Ectodermal cell (in vitro differentiated cells): ENCODE data around the gene CEACAM3.

Experiments used
- H3K27ac ChIP-seq: 2 replicates; pipeline ENCODE4 v1.7.0; 2013; ENCODE audit warnings: mild to moderate bottlenecking, low read depth, low read length; ENCODE audit not compliant: insufficient read depth, poor library complexity, severe bottlenecking
- H3K27me3 ChIP-seq: 2 replicates; pipeline ENCODE4 v1.7.0; 2013; ENCODE audit warnings: mild to moderate bottlenecking, low read length; ENCODE audit not compliant: insufficient read depth, control insufficient read depth, poor library complexity, severe bottlenecking
- H3K36me3 ChIP-seq: one replicate; pipeline ENCODE4 v1.7.0; 2013; ENCODE audit warnings: low read length; ENCODE audit not compliant: control insufficient read depth, insufficient read depth
- H3K4me1 ChIP-seq: one replicate; pipeline ENCODE4 v1.7.0; 2013; ENCODE audit warnings: low read length; ENCODE audit not compliant: control insufficient read depth, insufficient read depth
- H3K4me3 ChIP-seq: 2 replicates; pipeline ENCODE4 v1.7.0; 2013; ENCODE audit warnings: low read depth, low read length, control low read depth; ENCODE audit not compliant: insufficient read depth
- H3K9me3 ChIP-seq: 2 replicates; pipeline ENCODE4 v1.7.0; 2013; ENCODE audit warnings: mild to moderate bottlenecking, low read length, moderate library complexity; ENCODE audit not compliant: control insufficient read depth
- WGBS, 2 experiments: methylation state at CpG; one replicate each; pipeline ENCODE4 v1.1.7; 2013; ENCODE audit warnings: missing lambda C conversion rate in 2 of 2; 5-methylcytosine and 5-hydroxymethylcytosine counted together

CEACAM3 gene

GRCh38 chr19:41843371-41843770, 47.0 kb downstream of the CEACAM3 start:
- WGBS, 2 experiments, result 81 to 87% methylated on average over 7 of the region's 7 CpGs
- Histone ChIP-seq H3K36me3 (no peaks in the 10 kb centered on the region), H3K4me1 (no peaks in the 10 kb centered on the region)

GRCh38 chr19:41844601-41845000, 48.2 kb downstream of the CEACAM3 start, which contains the start of gene LYPD4:
Gene LYPD4 (minus strand): TSS chr19:41844683. CDS start chr19:41839285, 5,398 bp downstream.
- Histone ChIP-seq H3K36me3 (no peaks in the 10 kb centered on the region), H3K4me3 (no peak within 1 kb of the TSS), H3K27me3 (peaks cover 3% of the 10 kb centered on the region), H3K4me1 (no peaks in the 10 kb centered on the region), H3K9me3 (no peaks in the 10 kb centered on the region), H3K27ac (no peak within 1 kb of the TSS)
- WGBS, 2 experiments, result 88 to 90% methylated on average over 30 of the region's 30 CpGs

More at GRCh38 chr19:41843371-41843770, 47.0 kb downstream of the CEACAM3 start:
- Histone ChIP-seq H3K9me3 (no peaks in the 10 kb centered on the region), H3K4me3 (no peak overlapping the region), H3K27me3 (peaks cover 11% of the 10 kb centered on the region), H3K27ac (no peak overlapping the region)

DNA sequence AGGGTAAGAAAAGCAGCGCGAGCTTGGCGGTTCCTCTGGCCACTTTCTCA, 48.4 kb downstream of the CEACAM3 start, which contains the start of gene DMRTC2:
TSS of gene DMRTC2 (plus strand) at position 42 of the 50 bp plus-strand sequence. CDS start 2,387 bp downstream, outside the sequence.
- H3K27ac ChIP-seq, result no peak within 1 kb of the TSS
- H3K9me3 ChIP-seq, result no peaks in the 10 kb centered on the region
- H3K4me1 ChIP-seq, result no peaks in the 10 kb centered on the region
- peaks cover 3% of the 10 kb centered on the region for H3K27me3 ChIP-seq
- 95 to 99% methylated on average over 3 of the region's 3 CpGs for WGBS, 2 experiments
- H3K4me3 ChIP-seq, result no peak within 1 kb of the TSS
- H3K36me3 ChIP-seq, result no peaks in the 10 kb centered on the region

GRCh38 chr19:41845051-41845590, 48.7 kb downstream of the CEACAM3 start:
- 92 to 96% methylated on average over 18 to 23 of the region's 23 CpGs for WGBS, 2 experiments
- Histone ChIP-seq H3K36me3 (no peaks in the 10 kb centered on the region), H3K27me3 (peaks cover 3% of the 10 kb centered on the region), H3K9me3 (no peaks in the 10 kb centered on the region), H3K4me3 (no peak overlapping the region), H3K4me1 (no peaks in the 10 kb centered on the region), H3K27ac (no peak overlapping the region)

DNA sequence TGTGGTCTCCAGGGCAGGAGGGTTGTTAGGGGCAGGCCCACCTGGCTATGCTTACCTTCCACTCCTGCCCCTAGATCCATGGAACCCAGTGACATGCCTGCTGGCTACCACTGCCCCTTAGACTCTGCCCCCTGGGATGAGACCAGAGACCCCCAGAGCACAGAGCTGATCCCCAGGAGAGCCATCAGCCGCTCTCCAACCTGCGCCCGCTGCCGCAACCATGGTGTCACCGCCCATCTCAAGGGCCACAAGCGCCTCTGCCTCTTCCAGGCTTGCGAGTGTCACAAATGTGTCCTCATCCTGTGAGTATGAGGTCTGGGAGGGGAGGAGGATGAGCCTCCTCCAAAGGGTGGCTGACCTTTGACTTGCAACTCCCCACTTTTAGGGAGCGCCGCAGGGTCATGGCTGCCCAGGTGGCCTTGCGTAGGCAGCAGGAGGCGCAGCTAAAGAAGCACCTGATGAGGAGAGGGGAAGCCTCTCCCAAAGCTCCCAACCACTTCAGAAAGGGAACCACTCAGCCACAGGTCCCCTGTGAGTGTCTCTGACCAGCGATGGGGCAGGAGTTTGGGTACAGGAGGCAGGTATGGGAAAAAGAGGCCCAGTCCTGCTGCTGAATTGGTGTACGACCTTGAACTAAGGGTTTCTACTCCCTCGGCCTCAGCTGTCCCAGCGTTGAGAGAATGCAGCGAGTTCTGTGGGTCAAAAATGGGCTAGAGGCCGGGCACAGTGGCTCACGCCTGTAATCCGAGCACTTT, 51.1 kb downstream of the CEACAM3 start:
- 91 to 92% methylated on average over 19 of the region's 19 CpGs for WGBS, 2 experiments
- H3K4me3 ChIP-seq, result no peak overlapping the region
- H3K27me3 ChIP-seq, result peaks cover 11% of the 10 kb centered on the region
- H3K27ac ChIP-seq, result no peak overlapping the region
- H3K36me3 ChIP-seq, result no peaks in the 10 kb centered on the region
- no peaks in the 10 kb centered on the region for H3K9me3 ChIP-seq
- H3K4me1 ChIP-seq, result no peaks in the 10 kb centered on the region

GRCh38 chr19:41848666-41849065, 52.3 kb downstream of the CEACAM3 start:
- Histone ChIP-seq H3K4me1 (no peaks in the 10 kb centered on the region), H3K9me3 (no peaks in the 10 kb centered on the region), H3K36me3 (no peaks in the 10 kb centered on the region), H3K27ac (no peak overlapping the region), H3K4me3 (no peak overlapping the region), H3K27me3 (peaks cover 17% of the 10 kb centered on the region)
- 87 to 89% methylated on average over 6 of the region's 6 CpGs for WGBS, 2 experiments

- Histone ChIP-seq H3K4me3 (no peak overlapping the region), H3K27ac (no peak overlapping the region), H3K36me3 (no peaks in the 10 kb centered on the region), H3K4me1 (no peaks in the 10 kb centered on the region), H3K27me3 (peaks cover 21% of the 10 kb centered on the region), H3K9me3 (no peaks in the 10 kb centered on the region)
- WGBS, 2 experiments, result 83 to 96% methylated on average over 2 of the region's 2 CpGs
Measured at GRCh38 chr19:41849067-41849466, 52.7 kb downstream of the CEACAM3 start.

- Histone ChIP-seq H3K9me3 (no peaks in the 10 kb centered on the region), H3K27me3 (peaks cover 29% of the 10 kb centered on the region), H3K36me3 (no peaks in the 10 kb centered on the region), H3K4me3 (no peak overlapping the region), H3K27ac (no peak overlapping the region), H3K4me1 (no peaks in the 10 kb centered on the region)
- 86 to 87% methylated on average over 5 of the region's 5 CpGs for WGBS, 2 experiments
Measured at GRCh38 chr19:41850381-41850780, 54.0 kb downstream of the CEACAM3 start.

- H3K9me3 ChIP-seq, result no peaks in the 10 kb centered on the region
- no peak overlapping the region for H3K4me3 ChIP-seq
- WGBS, 2 experiments, result 59% methylated on average over 4 of the region's 4 CpGs
- H3K4me1 ChIP-seq, result no peaks in the 10 kb centered on the region
- H3K36me3 ChIP-seq, result no peaks in the 10 kb centered on the region
- peaks cover 29% of the 10 kb centered on the region for H3K27me3 ChIP-seq
- H3K27ac ChIP-seq, result no peak overlapping the region
Measured at GRCh38 chr19:41851456-41851855, 55.1 kb downstream of the CEACAM3 start.

- Histone ChIP-seq H3K36me3 (no peaks in the 10 kb centered on the region), H3K4me3 (no peak overlapping the region), H3K27me3 (peaks cover 29% of the 10 kb centered on the region), H3K9me3 (no peaks in the 10 kb centered on the region), H3K27ac (no peak overlapping the region), H3K4me1 (no peaks in the 10 kb centered on the region)
- 56 to 75% methylated on average over 2 of the region's 2 CpGs for WGBS, 2 experiments
Measured at GRCh38 chr19:41853344-41853743, 57.0 kb downstream of the CEACAM3 start.
